Left kidney (tissue), 8 donors: ENCODE data around the gene RILPL1. TPM values are rescaled to one million over a fixed set of nuclear protein-coding genes. Genes with fewer than 3 reads are reported as not detected.
"Not testable (repeated sequence)": the region's sequence is repeated elsewhere in the genome, so short reads cannot be mapped to it uniquely, and the experiment has no call there.

Experiments used
- DNase-seq: peaks from one replicate; pipeline ENCODE4 v3.0.0-alpha.2; 2013
- long read RNA-seq, 8 donors: transcript quantifications; one replicate each; lab custom pipeline, GENCODE V29; 2026
- polyA plus RNA-seq: library from polyadenylated mRNA; unstranded; fragments of 120-200 nt; gene quantifications from one replicate; pipeline ENCODE4 v1.2.1, GENCODE V29; 2013; ENCODE audit not compliant: insufficient read length

The RILPL1 gene, protein sequence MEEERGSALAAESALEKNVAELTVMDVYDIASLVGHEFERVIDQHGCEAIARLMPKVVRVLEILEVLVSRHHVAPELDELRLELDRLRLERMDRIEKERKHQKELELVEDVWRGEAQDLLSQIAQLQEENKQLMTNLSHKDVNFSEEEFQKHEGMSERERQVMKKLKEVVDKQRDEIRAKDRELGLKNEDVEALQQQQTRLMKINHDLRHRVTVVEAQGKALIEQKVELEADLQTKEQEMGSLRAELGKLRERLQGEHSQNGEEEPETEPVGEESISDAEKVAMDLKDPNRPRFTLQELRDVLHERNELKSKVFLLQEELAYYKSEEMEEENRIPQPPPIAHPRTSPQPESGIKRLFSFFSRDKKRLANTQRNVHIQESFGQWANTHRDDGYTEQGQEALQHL
- 22.1 TPM for polyA plus RNA-seq
- long read RNA-seq, donor 1, transcript RILPL1-204 (1 exons, 3,894 nt) = major isoform, 10 of 65 reads
- long read RNA-seq, donor 1, transcript RILPL1-202 (7 exons, 3,932 nt) = minor isoform, 8 of 65 reads
- long read RNA-seq, donor 1, partial matches to known transcripts = 47 of 65 reads
- long read RNA-seq, donor 1, other reads (novel, unspliced or antisense) = 0 of 65 reads
- long read RNA-seq, donor 2, transcript RILPL1-204 (1 exons, 3,894 nt) = major isoform, 5 of 38 reads
- long read RNA-seq, donor 2, transcript RILPL1-202 (7 exons, 3,932 nt) = major isoform, 5 of 38 reads
- long read RNA-seq, donor 2, partial matches to known transcripts = 0 of 38 reads
- long read RNA-seq, donor 2, other reads (novel, unspliced or antisense) = 28 of 38 reads
- long read RNA-seq, donor 3, transcript RILPL1-204 (1 exons, 3,894 nt) = major isoform, 9 of 14 reads
- long read RNA-seq, donor 3, transcript RILPL1-202 (7 exons, 3,932 nt) = minor isoform, 5 of 14 reads
- long read RNA-seq, donor 3, partial matches to known transcripts = 0 of 14 reads
- long read RNA-seq, donor 3, other reads (novel, unspliced or antisense) = 0 of 14 reads
- long read RNA-seq, donor 4, partial matches to known transcripts = 0 of 4 reads
- long read RNA-seq, donor 4, other reads (novel, unspliced or antisense) = 0 of 4 reads
- long read RNA-seq, donor 5, transcript RILPL1-202 (7 exons, 3,932 nt) = major isoform, 11 of 17 reads
- long read RNA-seq, donor 5, transcript RILPL1-204 (1 exons, 3,894 nt) = minor isoform, 6 of 17 reads
- long read RNA-seq, donor 5, partial matches to known transcripts = 0 of 17 reads
- long read RNA-seq, donor 5, other reads (novel, unspliced or antisense) = 0 of 17 reads
- long read RNA-seq, donor 6, transcript RILPL1-204 (1 exons, 3,894 nt) = major isoform, 5 of 22 reads
- long read RNA-seq, donor 6, partial matches to known transcripts = 0 of 22 reads
- long read RNA-seq, donor 6, other reads (novel, unspliced or antisense) = 13 of 22 reads
- long read RNA-seq, donor 7, transcript RILPL1-202 (7 exons, 3,932 nt) = minor isoform, 6 of 17 reads
- long read RNA-seq, donor 7, transcript RILPL1-204 (1 exons, 3,894 nt) = major isoform, 11 of 17 reads
- long read RNA-seq, donor 7, partial matches to known transcripts = 0 of 17 reads
- long read RNA-seq, donor 7, other reads (novel, unspliced or antisense) = 0 of 17 reads
- long read RNA-seq, donor 8, partial matches to known transcripts = 0 of 3 reads
- long read RNA-seq, donor 8, other reads (novel, unspliced or antisense) = 0 of 3 reads

DNA sequence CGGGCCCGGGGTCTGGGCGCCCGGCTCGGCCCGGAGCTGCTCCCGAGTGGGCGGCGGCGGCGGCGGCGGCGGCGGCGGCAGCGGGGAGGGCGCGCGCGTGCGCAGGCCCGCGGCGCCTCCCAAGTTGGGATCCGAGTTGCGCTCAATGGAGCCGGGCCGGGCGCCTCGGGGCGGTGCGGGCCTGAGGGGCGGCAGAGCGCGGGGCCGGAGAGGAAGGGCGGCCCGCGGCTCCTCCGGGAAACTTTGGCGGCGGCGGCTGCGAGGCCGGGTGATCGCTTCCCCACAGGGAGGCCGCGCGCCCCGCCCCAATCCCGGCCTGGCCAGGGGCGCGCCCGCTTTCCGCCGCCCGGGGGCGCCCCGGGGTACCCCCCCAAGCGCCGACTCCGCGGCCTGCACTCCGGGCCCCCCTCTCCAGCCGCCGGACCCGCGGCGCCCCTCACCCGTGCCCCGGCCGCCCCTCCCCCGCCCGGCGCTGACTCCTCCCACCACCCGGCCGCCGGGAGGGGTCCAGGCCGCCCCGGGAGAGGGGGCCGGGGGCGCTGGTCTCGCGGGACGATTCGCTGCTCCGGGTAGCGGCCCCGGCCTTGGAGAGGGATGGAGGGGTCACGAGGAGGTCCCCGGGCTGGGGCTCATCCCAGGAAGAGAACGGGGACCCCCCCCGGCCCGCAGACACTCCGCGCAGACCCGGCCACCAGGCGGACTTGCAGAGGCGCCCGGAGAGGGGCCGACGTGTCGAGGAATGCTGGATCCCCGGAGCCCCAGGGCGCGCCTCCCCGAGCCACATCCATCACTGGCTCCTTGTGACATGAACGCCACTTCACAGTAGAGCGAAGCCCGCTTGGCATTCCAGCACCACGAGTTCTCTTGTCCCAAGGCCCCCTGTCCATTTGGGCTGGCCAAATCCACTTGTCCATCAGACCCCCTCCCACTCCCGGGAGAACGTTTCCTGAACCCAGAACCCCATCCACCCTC is at the start of gene RILPL1:
Gene RILPL1 (minus strand): TSS at position 48 of the 972 bp plus-strand sequence. CDS start 237 bp downstream, outside the sequence.
- peak; percentile 56 for DNase-seq

DNA sequence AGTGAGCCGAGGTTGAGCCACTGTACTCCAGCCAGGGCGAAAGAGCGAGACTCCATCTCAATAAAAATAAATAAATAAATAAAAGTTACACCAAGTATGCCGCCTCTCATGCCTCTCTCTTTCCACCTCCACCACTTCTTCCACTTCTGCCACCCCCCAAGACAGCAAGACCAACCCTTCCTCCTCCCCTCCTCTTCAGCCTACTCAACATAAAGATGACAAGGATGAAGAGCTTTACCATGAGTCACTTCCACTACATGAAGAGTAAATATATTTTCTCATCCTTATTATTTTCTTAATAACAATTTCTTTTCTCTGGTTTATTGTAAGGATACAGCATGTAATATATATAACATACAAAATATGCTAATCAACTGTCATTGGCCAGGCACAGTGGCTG is 47.3 kb upstream of the RILPL1 start:
- DNase-seq = no peak

DNA sequence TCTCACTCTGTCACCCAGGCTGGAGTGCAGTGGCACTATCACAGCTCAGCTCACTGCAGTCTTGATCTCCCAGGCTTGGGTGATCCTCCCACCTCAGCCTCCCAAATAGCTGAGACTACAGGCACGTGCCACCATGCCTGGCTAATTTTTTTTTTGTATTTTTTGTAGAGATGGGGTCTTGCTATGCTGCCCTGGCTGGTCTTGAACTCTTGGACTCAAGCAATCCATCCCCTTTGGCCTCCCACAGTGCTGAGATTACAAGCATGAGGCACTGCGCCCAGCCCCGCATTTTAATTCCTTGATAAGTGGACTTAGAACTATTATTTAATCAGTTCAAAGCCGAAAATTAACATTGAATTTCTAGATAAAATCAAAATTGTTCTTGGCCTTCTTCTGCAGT is 45.3 kb upstream of the RILPL1 start:
- not testable (repeated sequence) for DNase-seq

DNA sequence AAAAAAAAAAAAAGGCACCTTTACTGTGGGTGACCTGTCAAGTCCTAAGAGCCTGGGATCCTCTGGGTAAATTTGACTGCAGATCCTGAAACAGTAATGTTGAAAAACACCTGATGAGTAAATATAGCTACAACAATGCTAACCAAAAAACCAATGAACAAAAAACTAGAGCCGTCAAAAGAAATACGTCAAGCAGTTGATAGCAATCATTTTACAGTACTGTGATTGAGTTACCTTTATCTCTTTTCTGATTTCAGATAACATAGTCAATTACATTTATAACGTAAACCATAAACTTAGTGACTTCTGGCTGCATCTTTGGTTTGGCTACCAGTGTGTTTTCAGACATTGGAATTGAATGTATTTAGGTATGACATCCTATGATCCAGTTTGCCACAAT is 44.7 kb upstream of the RILPL1 start:
- DNase-seq = no peak

DNA sequence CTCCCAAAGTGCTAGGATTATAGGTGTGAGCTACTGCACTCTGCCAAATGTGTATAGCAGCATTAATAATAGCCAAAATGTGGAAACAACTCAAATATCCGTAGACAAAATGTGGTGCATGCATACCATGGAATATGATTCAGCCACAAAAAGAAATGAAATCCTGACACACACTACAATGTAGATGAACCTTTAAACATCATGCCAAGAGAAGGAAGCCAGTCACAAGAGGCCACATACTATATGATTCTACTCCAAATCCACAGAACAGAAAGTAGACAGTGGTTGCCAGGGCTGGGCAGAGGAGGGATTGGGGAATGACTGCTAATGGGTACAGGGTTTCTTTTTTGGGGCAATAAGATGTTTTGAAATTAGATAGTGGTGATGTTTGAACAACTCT is 43.1 kb upstream of the RILPL1 start:
- DNase-seq = no peak

DNA sequence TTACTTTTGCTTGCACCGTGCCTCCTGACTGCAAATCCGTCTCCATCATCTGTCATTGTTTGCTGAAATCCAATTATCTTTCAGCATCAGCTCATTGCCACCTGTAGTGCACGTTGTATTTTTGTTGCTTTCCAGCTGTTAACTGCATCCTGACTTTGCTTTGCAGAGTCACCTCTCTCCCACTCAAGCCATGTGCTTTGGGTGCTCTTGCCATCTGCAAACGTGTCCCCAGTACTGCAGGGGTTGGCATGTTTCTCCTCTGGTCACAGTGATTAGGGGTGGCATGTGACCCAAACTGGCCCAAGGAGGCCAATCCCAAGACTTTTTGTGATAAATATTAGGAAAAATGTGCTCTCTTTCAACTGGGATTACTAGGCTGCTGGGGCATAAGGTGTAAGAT is 40.4 kb upstream of the RILPL1 start:
- no peak for DNase-seq

DNA sequence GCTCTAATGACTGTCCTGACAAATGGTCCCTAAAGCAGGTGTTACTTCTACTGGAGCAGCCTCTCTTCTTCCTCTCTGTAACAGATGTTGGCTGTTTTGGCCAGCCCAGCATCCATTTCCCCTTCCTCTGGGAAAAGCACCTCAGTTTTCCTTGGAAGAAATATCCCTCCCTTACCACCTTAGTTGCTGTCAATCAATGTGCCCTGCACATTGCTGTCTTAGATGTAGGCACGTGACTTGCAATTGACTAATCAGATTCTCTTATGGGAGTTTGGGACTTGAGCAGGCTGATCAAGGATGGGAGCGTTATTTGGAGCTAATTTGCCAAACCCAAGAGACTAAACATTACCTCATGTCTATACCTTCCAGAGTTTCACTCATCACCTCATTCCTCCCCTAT is 38.9 kb upstream of the RILPL1 start:
- no peak for DNase-seq

DNA sequence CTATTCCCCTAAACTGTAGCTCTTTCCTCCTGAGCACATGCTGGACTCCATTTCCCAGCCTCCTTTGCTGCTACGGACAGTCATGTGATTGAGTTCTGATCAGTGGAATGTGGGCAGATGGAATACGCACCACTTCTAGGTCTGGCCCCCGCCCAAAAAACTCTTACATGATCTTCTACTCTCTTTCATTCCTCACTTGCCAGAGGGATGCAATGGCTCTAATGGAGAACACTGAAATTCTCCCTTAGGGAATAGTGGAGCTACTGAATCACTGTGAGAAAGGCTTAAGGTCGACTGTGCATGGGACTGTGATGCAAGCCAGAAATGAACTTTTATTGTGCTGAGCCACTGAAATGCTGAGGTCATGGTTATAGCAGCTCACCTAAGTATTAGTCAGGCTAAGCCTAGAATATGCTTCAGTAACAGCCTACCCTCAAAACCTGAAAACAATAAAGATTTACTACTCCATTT is 37.9 kb upstream of the RILPL1 start:
- DNase-seq = no peak

DNA sequence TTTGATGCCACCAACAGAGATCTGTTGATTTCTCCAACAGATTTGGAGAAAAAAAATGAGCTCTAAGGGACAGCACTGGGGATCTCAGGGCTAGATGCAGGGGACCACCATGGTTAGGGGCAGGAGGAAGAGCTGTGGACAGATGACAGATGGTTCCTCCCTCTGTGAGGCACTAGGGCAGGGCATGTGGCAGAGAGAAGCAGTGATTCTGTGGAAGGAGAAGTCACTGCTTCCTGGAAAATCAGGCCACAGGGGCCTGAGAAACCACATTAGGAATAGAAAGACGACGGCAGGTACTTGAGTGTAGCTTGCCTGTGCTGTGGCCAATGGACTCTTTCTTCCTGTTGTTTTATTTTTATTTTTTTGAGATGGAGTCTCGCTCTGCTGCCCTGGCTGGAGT is 25.9 kb upstream of the RILPL1 start:
- DNase-seq = no peak

DNA sequence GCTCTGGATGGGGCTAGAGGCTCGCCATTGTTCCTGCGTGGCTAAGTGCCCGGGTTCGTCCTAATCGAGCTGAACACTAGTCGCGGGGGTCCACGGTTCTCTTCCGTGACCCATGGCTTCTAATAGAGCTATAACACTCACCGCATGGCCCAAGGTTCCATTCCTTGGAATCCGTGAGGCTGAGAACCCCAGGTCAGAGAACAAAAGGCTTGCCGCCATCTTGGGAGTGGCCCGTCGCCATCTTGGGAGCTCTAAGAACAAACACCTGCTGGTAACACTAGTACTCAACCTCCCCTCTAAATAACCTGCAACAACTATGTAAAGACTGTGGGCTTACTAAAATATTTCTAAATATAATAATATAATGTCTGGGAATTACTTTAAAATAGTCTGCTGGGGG is 25.0 kb upstream of the RILPL1 start:
- not testable (repeated sequence) for DNase-seq

DNA sequence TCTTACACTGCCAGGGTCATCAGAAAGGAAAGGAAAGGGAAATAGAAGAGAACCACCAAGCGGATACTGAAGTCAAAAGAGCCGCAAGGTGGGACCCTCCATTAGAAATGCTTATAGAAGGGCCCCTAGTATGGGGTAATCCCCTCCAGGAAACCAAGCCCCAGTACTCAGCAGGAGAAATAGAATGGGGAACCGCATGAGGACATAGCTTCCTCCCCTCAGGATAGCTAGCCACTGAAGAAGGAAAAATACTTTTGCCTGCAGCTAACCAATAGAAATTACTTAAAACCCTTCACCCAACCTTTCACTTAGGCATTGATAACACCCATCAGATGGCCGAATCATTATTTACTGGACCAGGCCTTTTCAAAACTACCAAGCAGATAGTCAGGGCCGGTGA is 21.3 kb upstream of the RILPL1 start:
- DNase-seq = not testable (repeated sequence)

DNA sequence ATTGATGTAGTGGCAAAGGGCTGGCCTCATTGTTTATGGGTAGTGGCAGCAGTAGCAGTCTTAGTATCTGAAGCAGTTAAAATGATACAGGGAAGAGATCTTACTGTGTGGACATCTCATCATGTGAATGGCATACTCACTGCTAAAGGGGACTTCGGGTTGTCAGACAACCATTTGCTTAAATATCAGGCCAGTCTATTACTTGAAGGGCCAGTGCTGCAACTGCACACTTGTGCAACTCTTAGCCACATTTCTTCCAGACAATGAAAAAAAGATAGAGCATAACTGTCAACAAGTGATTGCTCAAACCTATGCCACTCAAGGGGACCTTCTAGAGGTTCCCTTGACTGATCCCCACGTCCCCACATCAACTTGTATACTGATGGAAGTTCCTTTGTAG is 20.6 kb upstream of the RILPL1 start:
- DNase-seq = not testable (repeated sequence)

DNA sequence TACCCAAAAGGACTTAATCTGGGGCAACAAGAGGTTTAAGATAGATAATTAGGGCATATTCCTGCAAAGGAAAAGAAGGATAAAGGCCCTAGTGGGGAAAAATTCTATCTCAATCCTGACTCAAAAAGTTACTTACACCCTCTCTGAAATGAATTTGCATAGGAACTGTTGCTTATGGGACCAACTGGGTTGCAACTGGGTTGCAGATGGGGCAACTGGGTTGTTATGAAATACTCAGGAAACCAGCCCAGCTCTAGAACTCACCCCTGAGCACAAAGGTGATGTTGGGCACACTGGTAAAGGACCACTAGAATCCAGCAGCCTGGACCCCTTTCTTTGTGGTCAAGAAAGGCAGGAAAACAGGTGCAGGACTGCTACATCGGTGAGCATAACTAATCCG is 17.2 kb upstream of the RILPL1 start:
- DNase-seq = no peak

DNA sequence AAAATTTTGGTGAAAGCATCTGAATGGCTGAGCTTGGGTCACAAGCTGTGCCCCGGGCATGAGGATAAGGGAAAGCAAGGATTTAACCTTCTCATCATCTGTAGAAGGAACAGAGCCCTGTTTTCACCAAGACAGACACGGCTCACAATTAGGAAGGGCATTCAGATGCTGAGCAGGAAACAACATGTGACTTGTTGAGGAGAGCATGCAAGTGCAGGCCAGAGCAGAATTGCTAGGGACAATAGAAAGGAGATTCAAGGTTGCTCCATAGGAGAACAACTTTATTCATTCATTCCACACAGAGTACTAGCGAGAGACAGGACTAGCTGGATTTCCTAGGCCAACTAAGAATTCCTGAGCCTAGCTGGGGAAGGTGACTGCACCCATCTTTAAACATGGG is 14.6 kb upstream of the RILPL1 start:
- DNase-seq = no peak

DNA sequence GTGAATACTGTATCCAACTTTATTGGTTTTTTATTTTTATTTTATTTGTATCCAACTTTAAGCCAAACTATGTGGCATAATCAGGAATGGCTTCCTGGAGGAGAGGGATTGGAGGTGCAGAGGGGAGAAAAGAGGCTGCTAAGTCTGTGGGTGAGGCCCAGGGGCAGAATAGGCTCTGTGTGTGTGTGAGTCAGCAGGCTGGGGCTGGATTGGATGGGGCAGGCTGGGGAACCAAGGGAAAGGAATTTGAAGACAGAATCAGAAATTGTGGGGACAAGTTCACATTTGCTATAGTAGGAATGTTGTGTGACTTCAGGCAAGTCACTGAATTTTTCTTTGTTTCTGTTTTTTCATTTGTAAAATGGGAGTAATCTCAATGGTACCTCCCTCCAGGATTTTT is 12.8 kb upstream of the RILPL1 start:
- DNase-seq = no peak

DNA sequence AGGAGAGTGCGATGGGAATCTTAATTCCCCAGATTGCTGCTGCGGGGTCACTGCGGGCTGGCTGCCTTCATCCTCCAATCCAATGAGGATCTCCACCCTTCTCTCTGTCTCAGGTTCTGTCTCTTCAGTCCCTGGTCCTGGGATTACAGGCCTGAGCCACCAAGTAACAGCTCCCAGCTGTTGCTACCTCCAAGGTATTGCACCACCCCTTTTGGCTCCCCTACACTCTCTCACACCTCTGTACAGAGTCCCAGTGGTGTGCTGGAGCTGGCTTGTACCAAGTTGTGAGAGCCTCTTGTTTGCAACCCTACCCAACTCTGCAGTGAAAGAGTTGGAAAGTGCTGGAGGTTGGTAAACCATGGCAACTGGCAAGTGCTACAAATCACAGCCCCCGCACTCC is 10.0 kb upstream of the RILPL1 start:
- no peak for DNase-seq

DNA sequence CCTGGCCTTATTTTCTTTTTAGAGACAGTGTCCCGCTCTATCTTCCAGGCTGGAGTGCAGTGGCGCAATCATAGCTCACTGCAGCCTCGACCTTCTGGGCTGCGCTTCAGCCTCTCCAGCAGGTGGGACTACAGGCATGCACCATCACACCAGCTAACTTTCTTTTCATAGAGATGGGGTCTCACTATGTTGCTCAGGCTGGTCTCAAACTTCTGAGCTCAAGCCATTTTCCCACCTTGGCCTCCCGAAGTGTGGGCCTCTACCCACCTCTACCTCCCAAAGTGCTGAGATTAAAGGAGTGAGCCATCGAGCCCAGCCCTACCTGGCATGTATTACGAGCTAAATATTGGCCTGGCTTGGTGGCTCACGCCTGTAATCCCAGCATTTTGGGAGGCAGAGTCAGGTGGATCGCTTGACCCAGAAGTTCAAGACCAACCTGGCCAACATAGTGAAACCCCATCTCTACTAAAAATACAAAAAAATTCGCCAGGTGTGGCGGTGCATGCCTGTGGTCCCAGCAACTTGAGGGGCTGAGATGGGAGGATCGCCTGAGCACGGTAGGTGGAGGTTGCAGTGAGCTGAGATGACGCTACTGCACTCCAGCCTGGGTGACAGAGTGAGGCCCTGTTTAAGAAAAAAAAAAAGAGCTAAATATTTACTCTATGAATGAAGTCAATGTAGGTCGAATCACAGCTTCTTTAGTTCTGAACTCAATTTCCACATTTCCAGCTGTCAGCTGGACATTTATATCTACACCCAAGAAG is 7.6 kb upstream of the RILPL1 start:
- DNase-seq = no peak

DNA sequence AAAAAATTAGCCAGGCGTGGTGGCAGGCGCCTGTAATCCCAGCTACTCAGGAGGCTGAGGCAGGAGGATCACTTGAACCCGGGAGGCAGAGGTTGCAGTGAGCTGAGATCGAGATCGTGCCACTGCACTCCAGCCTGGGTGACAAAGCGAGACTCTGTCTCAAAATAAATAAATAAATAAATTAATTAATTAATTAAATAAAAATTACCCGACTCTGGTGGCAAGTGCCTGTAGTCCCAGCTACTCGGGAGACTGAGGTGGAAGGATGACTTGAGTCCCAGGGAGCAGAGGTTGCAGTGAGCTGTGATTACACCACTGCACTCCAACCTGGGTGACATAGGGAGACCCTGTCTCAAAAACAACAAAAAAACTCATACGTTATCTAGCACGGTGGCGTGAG is 2.4 kb upstream of the RILPL1 start:
- not testable (repeated sequence) for DNase-seq
